Ishikawa (cell line): ENCODE results near the gene MINDY3.

Source experiments
- CEBPB ChIP-seq: IDR thresholded peaks from 2 replicates; pipeline ENCODE4 v1.6.1; 2012
- EGR1 ChIP-seq: IDR thresholded peaks from 2 replicates; pipeline ENCODE4 v1.6.1; 2012
- RAD21 ChIP-seq: IDR thresholded peaks from 2 replicates; pipeline ENCODE4 v1.6.1; 2012; ENCODE audit warnings: low read depth
- TF ChIP-seq, protein P1 (sequence below): IDR thresholded peaks from 2 replicates; pipeline ENCODE4 v1.6.1; 2012

DNA sequence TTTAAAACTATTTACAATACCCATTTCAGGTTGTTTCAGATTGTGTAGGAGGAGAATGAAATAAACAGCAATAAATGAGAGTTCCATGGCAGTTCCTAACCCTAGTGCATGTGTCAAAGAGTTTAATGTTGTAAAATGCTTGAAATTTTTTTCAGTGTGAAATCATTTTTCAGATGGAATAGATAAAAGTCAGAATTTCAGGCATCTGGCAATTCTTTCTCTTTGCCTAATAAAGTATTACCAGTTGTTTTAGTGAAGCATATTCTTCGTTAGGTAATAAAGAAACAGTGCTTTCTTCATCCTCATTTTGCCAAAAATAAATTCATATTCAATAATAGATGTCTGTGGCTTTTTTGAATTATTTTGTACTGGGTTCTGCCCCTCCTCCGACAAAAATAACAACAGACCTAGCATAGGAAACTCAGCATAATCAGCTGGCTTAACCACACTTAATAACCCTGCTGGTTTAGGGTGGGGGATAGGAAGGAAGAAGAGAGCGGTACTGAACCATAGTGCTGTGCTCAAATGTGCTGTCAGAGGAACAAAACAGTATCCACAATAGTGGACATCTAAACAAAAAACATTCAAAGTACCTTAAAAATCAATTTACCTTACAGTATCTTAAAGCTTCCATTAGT is 39.1 kb downstream of the MINDY3 start:
- TF ChIP-seq EGR1: no peak
- TF ChIP-seq, protein P1, sequence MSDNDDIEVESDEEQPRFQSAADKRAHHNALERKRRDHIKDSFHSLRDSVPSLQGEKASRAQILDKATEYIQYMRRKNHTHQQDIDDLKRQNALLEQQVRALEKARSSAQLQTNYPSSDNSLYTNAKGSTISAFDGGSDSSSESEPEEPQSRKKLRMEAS: no peak
- TF ChIP-seq RAD21: no peak
- TF ChIP-seq CEBPB: no peak
